Measurements from ENCODE around the gene VAC14.
A peak's percentile ranks its signal among the peaks of the same experiment; 100 is the strongest.

Gene VAC14

GRCh38 chr16:70695331-70696070 is 105.5 kb downstream of the VAC14 start:
- Histone ChIP-seq H4K20me1 (ENCODE audit: insufficient read depth, low read length) (no peaks in the 10 kb centered on the region), H3K27ac (ENCODE audit: low read depth, low read length, poor library complexity, severe bottlenecking) (peak overlapping the region; percentile 42), H3K4me1 (ENCODE audit: insufficient read depth, low read length, severe bottlenecking) (peaks cover 28% of the 10 kb centered on the region), H3K9me3 (ENCODE audit: low read length) (no peaks in the 10 kb centered on the region), H3K9ac (ENCODE audit: low read length) (no peak overlapping the region), H2AFZ (ENCODE audit: low read length) (no peak overlapping the region), H3F3A (ENCODE audit: insufficient read depth, low read length) (no peaks in the 10 kb centered on the region), H3K4me3 (ENCODE audit: low read depth, low read length, poor library complexity, severe bottlenecking) (no peak overlapping the region), H3K79me2 (ENCODE audit: insufficient read depth, low read length) (no peaks in the 10 kb centered on the region), H3K4me2 (ENCODE audit: low read length) (no peak overlapping the region), H3K9me2 (ENCODE audit: low read depth, low read length) (no peaks in the 10 kb centered on the region), H3K27me3 (ENCODE audit: insufficient read depth, low read length) (no peaks in the 10 kb centered on the region), H3K36me3 (ENCODE audit: insufficient read depth, low read length) (no peaks in the 10 kb centered on the region; the same call in 1 of the 2 replicates)
- no peak for TF ChIP-seq CTCF (IDR thresholded peaks at IDR 0.05; ENCODE audit: low read length)
- TF ChIP-seq EZH2 (IDR thresholded peaks at IDR 0.05; ENCODE audit: borderline replicate concordance, low read length) = no peak

GRCh38 chr16:70694868-70695218 is 106.1 kb downstream of the VAC14 start:
- H3K79me2 ChIP-seq (ENCODE audit: insufficient read depth, low read length) = no peaks in the 10 kb centered on the region
- H3K9me2 ChIP-seq (ENCODE audit: low read depth, low read length) = no peaks in the 10 kb centered on the region
- H3K9me3 ChIP-seq (ENCODE audit: low read length) = no peaks in the 10 kb centered on the region
- H3K4me3 ChIP-seq (ENCODE audit: low read depth, low read length, poor library complexity, severe bottlenecking) = no peak overlapping the region
- TF ChIP-seq CTCF (IDR thresholded peaks at IDR 0.05; ENCODE audit: low read length) = no peak
- no peak for TF ChIP-seq EZH2 (IDR thresholded peaks at IDR 0.05; ENCODE audit: borderline replicate concordance, low read length)
- no peak overlapping the region for H2AFZ ChIP-seq (ENCODE audit: low read length)
- no peaks in the 10 kb centered on the region for H3F3A ChIP-seq (ENCODE audit: insufficient read depth, low read length)
- H3K4me1 ChIP-seq (ENCODE audit: insufficient read depth, low read length, severe bottlenecking) = peaks cover 28% of the 10 kb centered on the region
- H3K27me3 ChIP-seq (ENCODE audit: insufficient read depth, low read length) = no peaks in the 10 kb centered on the region
- no peaks in the 10 kb centered on the region; the same call in 1 of the 2 replicates for H3K36me3 ChIP-seq (ENCODE audit: insufficient read depth, low read length)
- peak overlapping the region; percentile 42 for H3K27ac ChIP-seq (ENCODE audit: low read depth, low read length, poor library complexity, severe bottlenecking)
- no peak overlapping the region for H3K4me2 ChIP-seq (ENCODE audit: low read length)
- no peak overlapping the region for H3K9ac ChIP-seq (ENCODE audit: low read length)
- no peaks in the 10 kb centered on the region for H4K20me1 ChIP-seq (ENCODE audit: insufficient read depth, low read length)

GRCh38 chr16:70694088-70694867 is 106.7 kb downstream of the VAC14 start:
- Histone ChIP-seq H4K20me1 (ENCODE audit: insufficient read depth, low read length) (no peaks in the 10 kb centered on the region), H3K9ac (ENCODE audit: low read length) (no peak overlapping the region), H3K27ac (ENCODE audit: low read depth, low read length, poor library complexity, severe bottlenecking) (peak overlapping the region; percentile 49), H3K4me2 (ENCODE audit: low read length) (no peak overlapping the region), H3K9me2 (ENCODE audit: low read depth, low read length) (no peaks in the 10 kb centered on the region), H3K4me1 (ENCODE audit: insufficient read depth, low read length, severe bottlenecking) (peaks cover 28% of the 10 kb centered on the region), H3K36me3 (ENCODE audit: insufficient read depth, low read length) (no peaks in the 10 kb centered on the region; the same call in 1 of the 2 replicates), H3K27me3 (ENCODE audit: insufficient read depth, low read length) (no peaks in the 10 kb centered on the region), H2AFZ (ENCODE audit: low read length) (no peak overlapping the region), H3K9me3 (ENCODE audit: low read length) (no peaks in the 10 kb centered on the region), H3K4me3 (ENCODE audit: low read depth, low read length, poor library complexity, severe bottlenecking) (no peak overlapping the region), H3F3A (ENCODE audit: insufficient read depth, low read length) (no peaks in the 10 kb centered on the region), H3K79me2 (ENCODE audit: insufficient read depth, low read length) (no peaks in the 10 kb centered on the region)
- no peak for TF ChIP-seq CTCF (IDR thresholded peaks at IDR 0.05; ENCODE audit: low read length)
- TF ChIP-seq EZH2 (IDR thresholded peaks at IDR 0.05; ENCODE audit: borderline replicate concordance, low read length) = no peak

All from OCI-LY1 (cell line).